ENCODE measurements around the gene CISD1.

DNA sequence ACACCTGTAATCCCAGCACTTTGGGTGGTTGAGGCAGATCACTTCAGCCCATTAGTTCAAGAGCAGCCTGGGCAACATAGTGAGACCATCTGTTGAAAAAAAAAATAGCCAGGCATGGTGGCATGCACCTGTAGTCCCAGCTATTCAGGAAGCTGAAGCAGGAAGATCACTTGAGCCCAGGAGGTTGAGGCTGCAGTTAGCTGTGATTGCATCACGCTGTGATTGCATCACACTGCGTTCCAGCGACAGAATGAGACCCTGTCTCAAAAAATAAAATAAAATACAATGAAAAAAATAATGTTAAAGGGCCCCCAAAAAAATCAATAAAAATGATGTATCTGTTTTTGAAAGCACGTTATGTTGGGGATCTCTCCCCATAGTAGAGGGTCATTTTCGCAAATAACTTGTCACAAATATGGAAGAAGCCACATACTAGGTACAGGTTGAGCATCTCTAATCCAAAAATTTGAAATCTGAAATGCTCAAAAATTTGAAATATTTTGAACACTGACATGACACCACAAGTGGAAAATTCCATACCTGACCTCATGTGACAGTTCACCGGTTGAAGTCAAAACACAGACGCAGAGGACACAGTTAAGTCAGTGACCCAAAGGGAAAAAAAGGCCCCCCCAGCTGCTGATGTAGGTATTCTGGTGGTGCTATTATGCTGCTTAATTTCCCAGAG is 9.5 kb downstream of the CISD1 start:
- TF ChIP-seq, protein P1, sequence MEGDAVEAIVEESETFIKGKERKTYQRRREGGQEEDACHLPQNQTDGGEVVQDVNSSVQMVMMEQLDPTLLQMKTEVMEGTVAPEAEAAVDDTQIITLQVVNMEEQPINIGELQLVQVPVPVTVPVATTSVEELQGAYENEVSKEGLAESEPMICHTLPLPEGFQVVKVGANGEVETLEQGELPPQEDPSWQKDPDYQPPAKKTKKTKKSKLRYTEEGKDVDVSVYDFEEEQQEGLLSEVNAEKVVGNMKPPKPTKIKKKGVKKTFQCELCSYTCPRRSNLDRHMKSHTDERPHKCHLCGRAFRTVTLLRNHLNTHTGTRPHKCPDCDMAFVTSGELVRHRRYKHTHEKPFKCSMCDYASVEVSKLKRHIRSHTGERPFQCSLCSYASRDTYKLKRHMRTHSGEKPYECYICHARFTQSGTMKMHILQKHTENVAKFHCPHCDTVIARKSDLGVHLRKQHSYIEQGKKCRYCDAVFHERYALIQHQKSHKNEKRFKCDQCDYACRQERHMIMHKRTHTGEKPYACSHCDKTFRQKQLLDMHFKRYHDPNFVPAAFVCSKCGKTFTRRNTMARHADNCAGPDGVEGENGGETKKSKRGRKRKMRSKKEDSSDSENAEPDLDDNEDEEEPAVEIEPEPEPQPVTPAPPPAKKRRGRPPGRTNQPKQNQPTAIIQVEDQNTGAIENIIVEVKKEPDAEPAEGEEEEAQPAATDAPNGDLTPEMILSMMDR (conservative IDR thresholded peaks at IDR 0.05 in 1 of 2, IDR thresholded peaks at IDR 0.05 in 1 of 2; ENCODE audit: low read depth in 1 of 2, low read length in 2 of 2): no peak
- TF ChIP-seq EZH2 (IDR thresholded peaks at IDR 0.05; ENCODE audit: low read length, missing control alignments): no peak
